KOPT-K1 (cell line): ENCODE data around the gene HTD2.
A peak's percentile ranks its signal among the peaks of the same experiment; 100 is the strongest.

ENCODE experiments used
- H3K27ac ChIP-seq: fragments of 200-600 bp; sonication (generic); 2 replicates; pipeline ENCODE4 v1.5.1; 2016; ENCODE audit warnings: antibody characterized with exemption, mild to moderate bottlenecking, low read depth, low read length; ENCODE audit not compliant: poor library complexity, severe bottlenecking
- H3K36me3 ChIP-seq: fragments of 200-600 bp; sonication (generic); 2 replicates; pipeline ENCODE4 v1.5.1; 2017; ENCODE audit warnings: antibody characterized with exemption, mild to moderate bottlenecking, low read length, moderate library complexity; ENCODE audit not compliant: insufficient read depth
- H3K9me3 ChIP-seq: fragments of 200-600 bp; sonication (generic); 2 replicates; pipeline ENCODE4 v1.5.1; 2017; ENCODE audit warnings: antibody characterized with exemption, low read length, mild to moderate bottlenecking; ENCODE audit not compliant: insufficient read depth, poor library complexity, severe bottlenecking

HTD2 gene

DNA sequence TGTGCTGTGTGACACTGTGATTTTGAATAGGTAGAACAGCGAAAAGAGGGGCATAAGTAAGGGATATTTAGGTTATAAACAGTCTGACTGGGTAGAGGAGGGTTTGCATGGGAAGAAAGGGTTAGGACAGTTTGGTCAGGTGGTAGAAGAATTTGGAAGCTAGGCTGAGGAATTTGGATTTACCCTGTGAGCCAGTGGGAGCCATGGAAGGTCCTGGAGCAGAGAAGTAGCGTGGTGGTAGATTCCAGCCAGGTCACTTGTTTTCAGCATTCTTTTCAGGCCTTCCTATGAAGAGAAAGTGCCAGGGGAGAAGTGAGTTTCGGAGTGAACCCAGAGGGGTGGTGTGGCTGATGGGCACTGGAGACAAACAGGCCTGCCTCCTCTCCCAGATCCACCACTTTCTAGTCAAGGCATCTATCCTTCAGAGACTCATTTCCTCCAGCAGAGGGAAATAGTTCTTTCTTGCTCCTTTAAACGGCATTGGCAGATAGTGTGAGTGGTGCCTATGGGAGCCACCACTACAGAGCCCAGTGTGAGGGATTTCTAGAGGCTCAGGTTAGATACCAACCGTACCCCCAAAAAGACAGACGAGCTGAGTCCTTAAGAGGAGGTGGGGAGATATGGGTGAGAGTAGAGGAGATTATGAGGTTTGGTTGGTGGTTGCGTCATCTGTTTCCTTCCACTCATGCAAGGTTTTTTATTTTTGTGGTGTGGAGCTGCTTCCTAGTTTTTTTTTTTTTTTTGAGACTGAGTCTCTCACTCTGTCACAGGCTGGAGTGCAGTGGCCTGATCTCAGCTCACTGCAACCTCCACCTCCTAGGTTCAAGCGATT, 47.6 kb downstream of the HTD2 start:
- no peaks in the 10 kb centered on the region for H3K9me3 ChIP-seq
- H3K27ac ChIP-seq = peak overlapping the region; percentile 98
- no peaks in the 10 kb centered on the region; the same call in 1 of the 2 replicates for H3K36me3 ChIP-seq

DNA sequence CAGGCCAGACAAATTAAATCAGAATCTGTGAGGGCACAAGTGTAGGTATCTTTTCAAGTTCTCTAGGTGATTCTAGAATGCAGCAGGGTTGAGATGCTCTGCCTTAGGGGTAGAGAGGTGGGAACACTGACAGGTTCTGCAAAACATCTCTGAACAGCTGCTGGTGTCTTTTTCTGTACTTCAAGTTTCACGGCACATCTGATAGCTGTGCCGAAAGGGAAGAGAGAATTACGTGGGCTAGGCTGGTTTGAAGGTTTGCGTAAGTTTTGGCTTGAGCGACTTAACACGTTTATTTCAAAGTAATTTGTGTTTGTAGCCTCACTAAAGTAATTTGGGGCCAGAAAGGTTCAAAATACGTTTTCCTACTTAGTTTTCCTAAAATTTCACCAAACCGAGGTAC, 48.9 kb downstream of the HTD2 start:
- no peaks in the 10 kb centered on the region; the same call in 1 of the 2 replicates for H3K36me3 ChIP-seq
- H3K9me3 ChIP-seq = no peaks in the 10 kb centered on the region
- H3K27ac ChIP-seq = peak overlapping the region; percentile 98

DNA sequence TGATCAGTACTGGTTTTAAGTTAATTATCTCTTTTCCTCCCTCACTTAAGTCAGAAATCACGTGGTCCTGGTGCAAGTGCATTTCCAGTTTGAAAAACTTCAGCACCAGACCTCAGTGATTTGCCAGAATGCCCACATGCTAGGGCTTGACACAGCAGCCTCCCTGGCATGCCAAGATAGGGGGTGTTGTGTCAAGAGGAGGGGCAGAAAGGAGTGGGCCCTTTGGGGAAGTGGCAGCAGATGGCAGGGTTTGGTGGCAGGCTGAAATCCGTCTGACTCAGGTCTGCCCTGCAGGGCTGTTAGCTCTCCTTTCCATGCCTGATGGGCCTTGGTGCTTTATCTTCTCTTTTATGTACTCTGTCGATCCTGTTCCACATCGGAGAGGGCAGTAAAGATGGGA, 49.7 kb downstream of the HTD2 start:
- Histone ChIP-seq H3K27ac (peak overlapping the region; percentile 98), H3K36me3 (no peaks in the 10 kb centered on the region; the same call in 1 of the 2 replicates), H3K9me3 (no peaks in the 10 kb centered on the region)

DNA sequence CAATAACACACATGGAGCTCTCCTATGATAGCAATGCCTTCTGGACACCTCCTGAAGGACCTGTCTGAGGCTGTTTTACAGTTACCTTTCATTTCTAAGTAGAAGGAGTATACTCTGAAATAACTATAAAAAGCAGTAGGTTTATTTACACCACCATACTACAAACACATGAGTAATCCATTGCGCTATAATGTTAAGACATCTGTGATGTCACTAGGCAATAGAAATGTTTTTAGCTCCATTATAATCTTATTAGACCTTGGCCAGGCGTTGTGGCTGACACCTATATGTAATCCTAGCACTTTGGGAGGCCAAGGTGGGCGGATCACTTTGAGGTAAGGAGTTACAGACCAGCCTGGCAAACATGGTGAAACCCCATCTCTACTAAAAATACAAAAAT, 51.1 kb downstream of the HTD2 start:
- no peaks in the 10 kb centered on the region for H3K9me3 ChIP-seq
- H3K36me3 ChIP-seq = no peaks in the 10 kb centered on the region; the same call in none of the 2 replicates
- H3K27ac ChIP-seq = peak overlapping the region; percentile 32

DNA sequence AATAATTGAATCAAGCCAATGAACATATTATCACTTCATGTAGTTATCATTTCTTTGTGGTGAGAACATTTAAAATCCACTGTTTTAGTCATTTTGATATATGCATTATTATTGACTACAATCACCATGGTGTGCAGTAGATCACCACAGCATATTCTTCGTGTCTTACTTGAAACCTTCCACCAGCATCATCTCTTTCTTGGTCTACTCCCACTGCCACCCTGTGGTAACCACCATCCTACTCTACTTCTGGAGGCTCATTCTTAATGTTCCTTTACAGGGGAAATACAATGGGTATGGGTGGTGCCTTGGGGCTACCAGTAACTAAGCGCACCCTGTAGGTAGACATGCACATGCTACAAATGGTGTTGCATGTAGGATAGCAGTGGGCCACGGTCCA, 51.8 kb downstream of the HTD2 start:
- H3K36me3 ChIP-seq = no peaks in the 10 kb centered on the region; the same call in none of the 2 replicates
- H3K27ac ChIP-seq = peak overlapping the region; percentile 32

DNA sequence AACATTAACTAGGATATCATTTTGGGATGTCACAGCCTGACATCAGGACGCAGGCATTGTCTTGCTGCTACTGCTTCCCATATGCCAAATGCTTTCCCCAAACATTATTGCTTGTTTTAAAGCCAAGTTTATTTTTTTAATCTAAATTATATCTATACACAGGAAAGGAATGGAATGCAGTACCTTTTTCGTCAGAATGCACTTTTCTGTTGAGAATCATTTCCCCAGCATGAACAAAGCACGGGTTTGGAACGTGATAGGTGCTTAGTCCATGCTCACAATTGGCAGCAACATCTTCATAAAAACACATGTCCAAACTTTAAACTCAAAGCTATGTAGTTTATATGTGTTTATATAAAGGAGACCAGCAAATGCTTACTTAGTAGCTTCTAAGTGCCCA, 52.5 kb downstream of the HTD2 start:
- no peak overlapping the region for H3K27ac ChIP-seq
- H3K9me3 ChIP-seq = no peaks in the 10 kb centered on the region
- no peaks in the 10 kb centered on the region; the same call in none of the 2 replicates for H3K36me3 ChIP-seq

More for the DNA sequence above, 51.8 kb downstream of the HTD2 start:
- no peaks in the 10 kb centered on the region for H3K9me3 ChIP-seq

DNA sequence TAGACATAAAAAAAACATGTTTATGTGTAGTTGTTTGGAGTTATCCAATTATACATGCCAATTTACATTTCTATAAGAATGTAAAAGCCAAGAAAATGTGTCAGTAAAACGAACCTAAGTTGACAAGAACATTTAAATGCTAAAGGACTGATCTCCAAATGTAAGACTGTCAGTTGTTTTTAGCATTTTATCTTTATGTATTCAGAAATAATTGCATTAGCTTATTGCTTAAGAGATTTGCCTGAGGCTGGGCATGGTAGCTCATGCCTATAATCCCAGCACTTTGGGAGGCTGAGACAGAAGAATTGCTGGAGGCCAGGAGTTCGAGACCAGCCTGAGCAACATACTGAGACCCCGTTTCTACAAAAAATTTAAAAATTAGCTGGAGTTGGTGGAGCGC, 53.3 kb downstream of the HTD2 start:
- Histone ChIP-seq H3K9me3 (no peaks in the 10 kb centered on the region), H3K36me3 (no peaks in the 10 kb centered on the region; the same call in none of the 2 replicates), H3K27ac (no peak overlapping the region)

DNA sequence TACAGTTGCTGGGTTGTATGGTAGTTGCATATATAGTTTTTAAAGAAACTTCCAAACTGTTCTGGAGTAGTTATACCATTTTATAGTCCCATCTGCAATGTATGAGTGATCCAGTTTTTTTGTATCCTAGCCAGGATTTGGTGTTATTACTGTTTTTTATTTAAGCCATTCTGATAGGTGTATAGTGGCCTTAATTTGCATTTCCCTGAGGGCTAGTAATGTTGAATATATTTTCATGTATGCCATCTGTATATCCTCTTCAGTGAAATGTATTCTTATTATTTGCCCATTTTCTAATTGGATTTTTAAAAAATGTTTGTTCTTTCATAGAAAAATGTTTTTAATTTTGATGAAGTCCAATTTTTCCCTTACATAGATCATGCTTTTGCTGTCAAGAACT, 55.5 kb downstream of the HTD2 start:
- H3K36me3 ChIP-seq = no peaks in the 10 kb centered on the region; the same call in none of the 2 replicates

DNA sequence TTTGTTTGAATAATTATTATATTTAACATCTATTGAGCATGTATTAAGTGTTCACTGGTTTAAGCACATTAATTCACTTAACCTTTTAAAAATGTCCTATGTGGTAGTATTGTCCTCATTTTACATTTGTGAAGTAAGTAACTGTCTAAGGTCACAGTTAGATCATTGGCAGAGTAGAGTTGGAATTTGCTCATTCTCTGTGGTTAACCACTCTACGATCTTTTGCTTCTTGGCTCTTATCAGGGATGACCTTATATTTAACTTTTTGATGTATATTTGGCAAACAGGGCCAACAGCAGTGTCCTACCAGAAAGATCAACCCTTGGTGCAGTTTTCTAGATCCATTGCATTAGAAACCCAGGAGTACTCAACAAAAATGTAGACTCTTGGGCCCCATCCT, 60.4 kb downstream of the HTD2 start:
- peaks cover 42% of the 10 kb centered on the region for H3K36me3 ChIP-seq

More for the DNA sequence above, 55.5 kb downstream of the HTD2 start:
- no peaks in the 10 kb centered on the region for H3K9me3 ChIP-seq
- no peak overlapping the region for H3K27ac ChIP-seq

DNA sequence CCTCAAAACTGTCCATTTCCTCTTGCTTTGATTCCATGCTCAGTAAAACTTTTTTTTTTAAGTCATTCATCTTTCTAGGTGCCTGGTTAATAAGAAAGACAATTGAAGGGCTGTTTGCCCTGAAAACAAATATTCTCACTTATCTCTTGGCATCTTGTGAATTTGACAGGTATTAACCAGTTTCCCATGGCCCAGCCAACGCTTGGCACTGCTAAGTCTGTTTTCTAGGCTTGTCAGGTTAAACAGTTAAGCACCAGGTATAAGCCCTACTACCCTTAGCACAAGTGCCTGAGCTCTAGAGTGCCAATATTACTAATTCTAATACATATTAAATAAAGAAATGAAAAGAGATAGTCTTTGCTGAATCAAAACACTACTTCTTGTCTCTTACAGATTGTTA, 62.7 kb downstream of the HTD2 start:
- Histone ChIP-seq H3K27ac (no peak overlapping the region), H3K9me3 (no peaks in the 10 kb centered on the region), H3K36me3 (peaks cover 59% of the 10 kb centered on the region)

More for the DNA sequence above, 60.4 kb downstream of the HTD2 start:
- Histone ChIP-seq H3K9me3 (no peaks in the 10 kb centered on the region), H3K27ac (peak overlapping the region; percentile 46)
